GM19193 (cell line): ENCODE results near the gene RAX2.

Source experiments
- POLR2A ChIP-seq: IDR thresholded peaks from 4 replicates; pipeline ENCODE4 v1.6.1; 2011; ENCODE audit not compliant: insufficient read depth, insufficient read length; ENCODE audit errors: extremely low read depth

RAX2 gene

GRCh38 chr19:3737487-3738205 lies 34.4 kb downstream of the RAX2 start:
- no peak for TF ChIP-seq POLR2A

GRCh38 chr19:3736106-3736724 lies 35.8 kb downstream of the RAX2 start:
- no peak for TF ChIP-seq POLR2A

GRCh38 chr19:3734310-3734600 lies 37.8 kb downstream of the RAX2 start:
- no peak for TF ChIP-seq POLR2A

GRCh38 chr19:3733549-3734309 lies 38.3 kb downstream of the RAX2 start:
- TF ChIP-seq POLR2A, result no peak

- TF ChIP-seq POLR2A, result no peak
Measured at GRCh38 chr19:3732108-3732507, 39.9 kb downstream of the RAX2 start.

- no peak for TF ChIP-seq POLR2A
Measured at GRCh38 chr19:3730457-3730958, 41.5 kb downstream of the RAX2 start.

GRCh38 chr19:3725640-3726310 lies 46.3 kb downstream of the RAX2 start:
- no peak for TF ChIP-seq POLR2A

GRCh38 chr19:3725121-3725520 lies 46.9 kb downstream of the RAX2 start:
- no peak for TF ChIP-seq POLR2A

GRCh38 chr19:3723883-3724282 lies 48.1 kb downstream of the RAX2 start:
- TF ChIP-seq POLR2A, result no peak

GRCh38 chr19:3723110-3723488 lies 48.9 kb downstream of the RAX2 start:
- no peak for TF ChIP-seq POLR2A

- no peak for TF ChIP-seq POLR2A
Measured at GRCh38 chr19:3722443-3723109, 49.5 kb downstream of the RAX2 start.

- TF ChIP-seq POLR2A, result no peak
Measured at GRCh38 chr19:3721887-3722442, 50.1 kb downstream of the RAX2 start.

GRCh38 chr19:3721131-3721886 lies 50.7 kb downstream of the RAX2 start:
- TF ChIP-seq POLR2A, result no peak
